H1 (cell line): ENCODE measurements around the gene LDLRAP1. TPM values are rescaled to one million over a fixed set of nuclear protein-coding genes. Genes with fewer than 3 reads are reported as not detected.

Experiments used
- CTCF ChIA-PET: fragments of 300-600 bp; sonication (Branson Sonifier 250); formaldehyde crosslinking; loops from one replicate; lab custom pipeline; 2021; ENCODE audit not compliant: partially characterized antibody; lab: Charles Lee
- POLR2A ChIA-PET: fragments of 300-600 bp; sonication (Branson Sonifier 250); formaldehyde crosslinking; loops from one replicate; lab custom pipeline; 2021; ENCODE audit warnings: inconsistent platforms; ENCODE audit not compliant: partially characterized antibody; lab: Charles Lee
- DNase-seq, 2 experiments: peaks; one replicate each; pipeline versions ENCODE4 v3.0.0 to v3.0.0-alpha.2; 2010 to 2022; ENCODE audit warnings: low spot score in 2 of 2, low read depth in 1 of 2, mixed read lengths in 1 of 2
- FAIRE-seq: peaks from 2 replicates; lab custom pipeline; 2011; peaks lifted over from hg19 to GRCh38; lab: Jason Lieb, UNC
- H2AFZ ChIP-seq: 2 replicates; pipeline ENCODE4 v1.8.1; 2012; ENCODE audit warnings: low read length, inconsistent platforms
- H2AK5ac ChIP-seq: 2 replicates; pipeline ENCODE4 v1.6.1; 2013; ENCODE audit warnings: low read depth, low read length
- H2BK120ac ChIP-seq: replicated peaks from 2 replicates; pipeline ENCODE3; 2013; ENCODE audit warnings: low read depth, low read length, inconsistent platforms
- H2BK12ac ChIP-seq: 2 replicates; pipeline ENCODE4 v1.6.1; 2013; ENCODE audit warnings: low read depth, low read length
- H2BK15ac ChIP-seq: 2 replicates; pipeline ENCODE4 v1.6.1; 2013; ENCODE audit warnings: low read length
- H2BK20ac ChIP-seq: 2 replicates; pipeline ENCODE4 v1.6.1; 2013; ENCODE audit warnings: low read length
- H2BK5ac ChIP-seq: 2 replicates; pipeline ENCODE4 v1.6.1; 2013; ENCODE audit warnings: low read depth, low read length
- H3K14ac ChIP-seq: 2 replicates; pipeline ENCODE4 v1.6.1; 2013; ENCODE audit warnings: inconsistent platforms; ENCODE audit not compliant: insufficient read length
- H3K18ac ChIP-seq: 2 replicates; pipeline ENCODE4 v1.6.1; 2013; ENCODE audit warnings: low read length; ENCODE audit errors: extremely low read depth
- H3K23ac ChIP-seq: 2 replicates; pipeline ENCODE4 v1.6.1; 2013; ENCODE audit warnings: inconsistent platforms; ENCODE audit not compliant: insufficient read length
- H3K23me2 ChIP-seq: 2 replicates; pipeline ENCODE4 v1.6.1; 2013; ENCODE audit warnings: low read depth, low read length
- H3K27ac ChIP-seq: 2 replicates; pipeline ENCODE4 v1.6.1; 2011; ENCODE audit warnings: low read depth, low read length, inconsistent platforms
- H3K27me3 ChIP-seq, 4 experiments: replicated peaks in 1 of 4; 1 replicate in 1 of 4; 2 replicates in 3 of 4; pipeline versions ENCODE4 v1.6.1 to v1.8.1; 2011 to 2013; ENCODE audit warnings: low read length in 3 of 4, mild to moderate bottlenecking in 3 of 4, inconsistent platforms in 2 of 4, mixed read lengths in 2 of 4, moderate library complexity in 1 of 4; ENCODE audit not compliant: control insufficient read depth in 3 of 4, insufficient read depth in 3 of 4; ENCODE audit errors: extremely low read depth in 1 of 4
- H3K36me3 ChIP-seq, 4 experiments: 2 replicates each; pipeline versions ENCODE4 v1.6.1 to v1.8.1; 2011 to 2013; ENCODE audit warnings: mild to moderate bottlenecking in 4 of 4, low read length in 3 of 4, moderate library complexity in 2 of 4, control low read depth in 1 of 4, inconsistent platforms in 1 of 4; ENCODE audit not compliant: insufficient read depth in 4 of 4, control insufficient read depth in 2 of 4
- H3K4ac ChIP-seq: replicated peaks from 2 replicates; pipeline ENCODE3; 2013; ENCODE audit warnings: low read length, low read depth, mixed read lengths, inconsistent platforms; ENCODE audit not compliant: insufficient read length
- H3K4me1 ChIP-seq, 4 experiments: replicated peaks in 1 of 4; 1 replicate in 1 of 4; 2 replicates in 3 of 4; pipeline versions ENCODE4 v1.6.1 to v1.8.1; 2011 to 2013; ENCODE audit warnings: low read length in 3 of 4, inconsistent platforms in 2 of 4, mixed read lengths in 1 of 4; ENCODE audit not compliant: insufficient read depth in 4 of 4, control insufficient read depth in 3 of 4
- H3K4me2 ChIP-seq, 2 experiments: 2 replicates each; pipeline versions ENCODE4 v1.6.1 to v1.8.1; 2011 to 2013; ENCODE audit warnings: low read depth in 2 of 2, low read length in 2 of 2, control low read depth in 1 of 2, inconsistent platforms in 1 of 2, mild to moderate bottlenecking in 1 of 2; ENCODE audit not compliant: insufficient read depth in 1 of 2
- H3K4me3 ChIP-seq, 4 experiments: fragments of 200-600, 300-600 bp in 1 of 4; sonication (generic), shearing (Covaris generic), sonication (Bioruptor Twin) in 1 of 4; 2 replicates each; pipeline versions ENCODE4 v1.5.1 to v1.8.1; 2011 to 2016; ENCODE audit warnings: low read length in 4 of 4, low read depth in 3 of 4, control low read depth in 2 of 4, inconsistent platforms in 2 of 4, mild to moderate bottlenecking in 2 of 4, mixed read lengths in 1 of 4, moderate library complexity in 1 of 4; ENCODE audit not compliant: insufficient read depth in 2 of 4; ENCODE audit errors: extremely low read depth in 1 of 4
- H3K56ac ChIP-seq: replicated peaks from 2 replicates; pipeline ENCODE3; 2013; ENCODE audit warnings: low read depth, mild to moderate bottlenecking, mixed read lengths, low read length, inconsistent platforms; ENCODE audit not compliant: insufficient read length
- H3K79me1 ChIP-seq: 2 replicates; pipeline ENCODE4 v1.6.1; 2013; ENCODE audit warnings: low read depth, low read length, control low read depth
- H3K79me2 ChIP-seq, 2 experiments: 2 replicates each; pipeline versions ENCODE4 v1.6.1 to v1.8.1; 2012 to 2013; ENCODE audit warnings: low read length in 2 of 2, mild to moderate bottlenecking in 2 of 2, inconsistent platforms in 1 of 2; ENCODE audit not compliant: insufficient read depth in 2 of 2, control insufficient read depth in 1 of 2
- H3K9ac ChIP-seq, 4 experiments: replicated peaks in 1 of 4; 1 replicate in 1 of 4; 2 replicates in 3 of 4; pipeline versions ENCODE4 v1.6.1 to v1.8.1; 2011 to 2013; ENCODE audit warnings: low read depth in 3 of 4, low read length in 3 of 4, control low read depth in 2 of 4, mild to moderate bottlenecking in 2 of 4, moderate library complexity in 2 of 4, inconsistent platforms in 1 of 4; ENCODE audit errors: extremely low read depth in 1 of 4
- H3K9me3 ChIP-seq, 2 experiments: 2 replicates each; pipeline versions ENCODE4 v1.6.1 to v1.8.1; 2012 to 2013; ENCODE audit warnings: mild to moderate bottlenecking in 2 of 2, moderate library complexity in 2 of 2, control low read depth in 1 of 2, inconsistent platforms in 1 of 2, low read depth in 1 of 2, low read length in 1 of 2, mixed read lengths in 1 of 2; ENCODE audit not compliant: insufficient read depth in 2 of 2
- H4K20me1 ChIP-seq, 2 experiments: replicated peaks in 1 of 2; 2 replicates each; pipeline versions ENCODE3 to v1.8.1; 2011 to 2013; ENCODE audit warnings: inconsistent platforms in 2 of 2, low read length in 2 of 2, mild to moderate bottlenecking in 1 of 2; ENCODE audit not compliant: insufficient read depth in 2 of 2, control insufficient read depth in 1 of 2
- H4K5ac ChIP-seq: 2 replicates; pipeline ENCODE4 v1.6.1; 2013; ENCODE audit warnings: low read length, low read depth, mixed read lengths, inconsistent platforms; ENCODE audit not compliant: insufficient read length
- H4K8ac ChIP-seq: 2 replicates; pipeline ENCODE4 v1.8.0; 2013; ENCODE audit warnings: mild to moderate bottlenecking, moderate library complexity, low read length, inconsistent platforms; ENCODE audit not compliant: insufficient read depth; ENCODE audit errors: extremely low read depth
- H4K91ac ChIP-seq: replicated peaks from 2 replicates; pipeline ENCODE3; 2013; ENCODE audit warnings: low read length, mixed read lengths, inconsistent platforms; ENCODE audit not compliant: insufficient read length
- BACH1 ChIP-seq: IDR thresholded peaks from 2 replicates; pipeline ENCODE4 v1.6.1; 2012; ENCODE audit warnings: low read length, improper control_type of control experiment
- CBX5 ChIP-seq: fragments of 300-800, 300-1000 bp; sonication (generic); IDR thresholded peaks from 2 replicates; pipeline ENCODE4 v1.7.1; 2016; ENCODE audit warnings: antibody characterized with exemption, low read length, low read depth
- CTBP2 ChIP-seq: IDR thresholded peaks from 2 replicates; pipeline ENCODE4 v1.7.0; 2011; ENCODE audit warnings: borderline replicate concordance, mild to moderate bottlenecking, moderate library complexity, mixed read lengths, low read length; ENCODE audit not compliant: insufficient read depth, insufficient read length
- EZH2 ChIP-seq: fragments of 200-600 bp; sonication (generic); IDR thresholded peaks from 2 replicates; pipeline ENCODE4 v1.7.1; 2012; ENCODE audit warnings: low read depth, mild to moderate bottlenecking, moderate library complexity, low read length, inconsistent platforms; ENCODE audit not compliant: severe bottlenecking
- JUND ChIP-seq: IDR thresholded peaks from 2 replicates; pipeline ENCODE4 v1.6.1; 2011; ENCODE audit warnings: mild to moderate bottlenecking, improper control_type of control experiment, low read length
- MAFK ChIP-seq: IDR thresholded peaks from 2 replicates; pipeline ENCODE4 v1.6.1; 2012; ENCODE audit warnings: low read depth, mild to moderate bottlenecking, improper control_type of control experiment, low read length
- RXRA ChIP-seq: IDR thresholded peaks from 2 replicates; pipeline ENCODE4 v1.6.1; 2011; ENCODE audit warnings: low read depth, mild to moderate bottlenecking, low read length, moderate library complexity; ENCODE audit not compliant: insufficient read depth
- SAP30 ChIP-seq: fragments of 300-600 bp; sonication (generic); IDR thresholded peaks from 2 replicates; pipeline ENCODE4 v1.7.1; 2012; ENCODE audit warnings: low read length, moderate library complexity, mild to moderate bottlenecking, inconsistent platforms; ENCODE audit not compliant: insufficient read depth, insufficient replicate concordance
- SP4 ChIP-seq: IDR thresholded peaks from 2 replicates; pipeline ENCODE4 v1.6.1; 2012; ENCODE audit warnings: low read length, inconsistent platforms
- SRF ChIP-seq: IDR thresholded peaks from 2 replicates; pipeline ENCODE4 v1.6.1; 2011; ENCODE audit warnings: mild to moderate bottlenecking, low read depth, low read length, moderate library complexity
- WGBS, 2 experiments: shearing (Covaris generic) in 1 of 2; methylation state at CpG; one replicate each; pipeline versions ENCODE4 v1.1.6 to v1.1.7; 2013 to 2015; ENCODE audit warnings: low lambda C conversion rate in 2 of 2, mixed read lengths in 2 of 2, inconsistent platforms in 1 of 2, low coverage in 1 of 2, missing lambda C conversion rate in 1 of 2; ENCODE audit not compliant: insufficient replicate concordance in 2 of 2, insufficient coverage in 1 of 2, insufficient read length in 1 of 2; ENCODE audit errors: extremely low coverage in 1 of 2, missing lambda C conversion rate in 1 of 2; 5-methylcytosine and 5-hydroxymethylcytosine counted together
- polyA plus RNA-seq, 7 experiments: library from polyadenylated mRNA; depleted of rRNA in 3 of 7; stranded (reverse) in 5 of 7; unstranded in 2 of 7; fragments of >200 nt in 5 of 7; fragments of 200-250 nt in 2 of 7; gene quantifications; 1 replicate in 5 of 7; 2 replicates in 1 of 7; 4 replicates in 1 of 7; pipeline versions ENCODE4 v1.2.1 to v1.2.3, GENCODE V29; 2011 to 2013; ENCODE audit warnings: missing spikeins in 2 of 7, mixed read lengths in 2 of 7
- total RNA-seq: library from RNA; stranded (reverse); fragmentation: NEBNext Ultra II Directional; extraction: Animal tissue kit (Norgen Biotek cat#: 25700); gene quantifications from 2 replicates; pipeline ENCODE4 v1.2.1, GENCODE V29; 2021
- TF ChIP-seq, protein P1 (sequence below): IDR thresholded peaks from 2 replicates; pipeline ENCODE4 v1.6.1; 2012; ENCODE audit warnings: low read length, inconsistent platforms

The LDLRAP1 gene
- total and polyA plus RNA-seq, 2 of the 8 experiments (the other 6 are each of a cell fraction or from before 2014, with no cell fraction given) = 12.8 to 13.2 TPM

DNA sequence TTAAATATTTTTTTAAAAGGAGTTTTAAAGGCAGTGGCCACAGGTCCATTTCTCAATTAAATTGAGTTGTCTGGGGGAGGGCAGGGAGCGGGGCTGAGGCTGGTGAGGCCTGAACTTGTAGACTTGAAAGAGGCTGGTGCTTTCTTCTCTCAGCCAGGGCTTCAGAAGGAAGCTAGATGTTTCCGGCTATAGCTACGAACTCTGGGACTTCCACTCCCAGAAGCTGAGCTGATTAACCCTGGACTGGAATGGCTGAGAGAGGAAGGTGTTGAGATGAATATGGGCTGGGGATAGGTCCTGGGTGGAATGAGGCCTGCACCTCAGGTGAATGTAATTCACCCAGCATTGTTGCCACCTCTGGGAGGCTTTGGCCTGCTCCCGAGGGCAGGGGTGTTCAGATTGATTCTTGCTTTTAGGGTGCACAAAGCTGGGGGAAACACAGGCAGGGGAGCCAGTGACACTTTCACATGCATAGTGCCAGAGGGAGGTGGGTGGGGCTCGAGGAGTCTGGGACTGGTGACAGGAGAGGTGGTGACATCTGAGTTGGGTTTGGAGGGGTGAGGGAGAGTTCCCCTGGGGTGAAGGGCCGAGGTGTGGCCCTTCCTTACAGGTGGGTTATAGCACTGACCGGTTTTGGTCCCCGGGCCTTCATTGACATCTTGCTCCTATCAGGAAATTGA, 18.2 kb downstream of the LDLRAP1 start:
- Histone ChIP-seq H3K56ac (no peak overlapping the region), H2BK5ac (no peak overlapping the region), H3K23ac (no peak overlapping the region), H4K91ac (no peak overlapping the region), H3K79me2 (no peaks in the 10 kb centered on the region), H3K4me3 (no peak overlapping the region), H4K20me1 (no peaks in the 10 kb centered on the region), H2AFZ (no peak overlapping the region), H3K27me3 (no peaks in the 10 kb centered on the region), H3K79me1 (no peaks in the 10 kb centered on the region), H3K23me2 (no peaks in the 10 kb centered on the region), H2BK15ac (no peak overlapping the region), H3K36me3 (no peaks in the 10 kb centered on the region; a peak in 1 of 8 replicates), H4K8ac (no peak overlapping the region), H3K9me3 (no peaks in the 10 kb centered on the region), H3K14ac (no peak overlapping the region), H3K9ac (no peak overlapping the region), H4K5ac (no peak overlapping the region), H3K27ac (no peak overlapping the region), H3K4ac (no peak overlapping the region), H2BK120ac (no peak overlapping the region), H2BK12ac (no peak overlapping the region), H3K4me1 (peaks cover 0 to 7% (median 1%) of the 10 kb centered on the region in 4 experiments; a peak in 2 of 7 replicates), H2BK20ac (no peak overlapping the region), H3K18ac (no peak overlapping the region), H3K4me2 (no peak overlapping the region), H2AK5ac (no peak overlapping the region)
- POLR2A ChIA-PET = no interaction called here
- DNase-seq (no peak), FAIRE-seq (no peak)
- 90% methylated on average over 7 of the region's 8 CpGs; no CpG with 5 or more reads in 1 of the 2 experiments for WGBS, 2 experiments
- CTCF ChIA-PET = interaction anchor here (1.0 to 9.3 kb wide), 3 partner anchors 8 to 18 kb away, joined by 3 to 72 read pairs (median 3); partner anchors contain the start of gene LDLRAP1
- no peak for TF ChIP-seq MAFK
- no peak for TF ChIP-seq JUND
- TF ChIP-seq SP4 = no peak
- no peak for TF ChIP-seq SRF
- TF ChIP-seq RXRA = no peak
- TF ChIP-seq SAP30 = no peak
- TF ChIP-seq CBX5 = no peak
- no peak for TF ChIP-seq CTBP2
- TF ChIP-seq EZH2 = no peak
- TF ChIP-seq, protein P1, sequence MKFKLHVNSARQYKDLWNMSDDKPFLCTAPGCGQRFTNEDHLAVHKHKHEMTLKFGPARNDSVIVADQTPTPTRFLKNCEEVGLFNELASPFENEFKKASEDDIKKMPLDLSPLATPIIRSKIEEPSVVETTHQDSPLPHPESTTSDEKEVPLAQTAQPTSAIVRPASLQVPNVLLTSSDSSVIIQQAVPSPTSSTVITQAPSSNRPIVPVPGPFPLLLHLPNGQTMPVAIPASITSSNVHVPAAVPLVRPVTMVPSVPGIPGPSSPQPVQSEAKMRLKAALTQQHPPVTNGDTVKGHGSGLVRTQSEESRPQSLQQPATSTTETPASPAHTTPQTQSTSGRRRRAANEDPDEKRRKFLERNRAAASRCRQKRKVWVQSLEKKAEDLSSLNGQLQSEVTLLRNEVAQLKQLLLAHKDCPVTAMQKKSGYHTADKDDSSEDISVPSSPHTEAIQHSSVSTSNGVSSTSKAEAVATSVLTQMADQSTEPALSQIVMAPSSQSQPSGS = no peak
- no peak for TF ChIP-seq BACH1
